ENCODE results near the gene CHRNA7. TPM values are rescaled to one million over a fixed set of nuclear protein-coding genes. Genes with fewer than 3 reads are reported as not detected.

Gene CHRNA7
- total and polyA plus RNA-seq, 12 donors, result 0.44 to 2.7 (median 1.1) TPM; not detected in 1

- no peak for DNase-seq
- TF ChIP-seq, protein P1, sequence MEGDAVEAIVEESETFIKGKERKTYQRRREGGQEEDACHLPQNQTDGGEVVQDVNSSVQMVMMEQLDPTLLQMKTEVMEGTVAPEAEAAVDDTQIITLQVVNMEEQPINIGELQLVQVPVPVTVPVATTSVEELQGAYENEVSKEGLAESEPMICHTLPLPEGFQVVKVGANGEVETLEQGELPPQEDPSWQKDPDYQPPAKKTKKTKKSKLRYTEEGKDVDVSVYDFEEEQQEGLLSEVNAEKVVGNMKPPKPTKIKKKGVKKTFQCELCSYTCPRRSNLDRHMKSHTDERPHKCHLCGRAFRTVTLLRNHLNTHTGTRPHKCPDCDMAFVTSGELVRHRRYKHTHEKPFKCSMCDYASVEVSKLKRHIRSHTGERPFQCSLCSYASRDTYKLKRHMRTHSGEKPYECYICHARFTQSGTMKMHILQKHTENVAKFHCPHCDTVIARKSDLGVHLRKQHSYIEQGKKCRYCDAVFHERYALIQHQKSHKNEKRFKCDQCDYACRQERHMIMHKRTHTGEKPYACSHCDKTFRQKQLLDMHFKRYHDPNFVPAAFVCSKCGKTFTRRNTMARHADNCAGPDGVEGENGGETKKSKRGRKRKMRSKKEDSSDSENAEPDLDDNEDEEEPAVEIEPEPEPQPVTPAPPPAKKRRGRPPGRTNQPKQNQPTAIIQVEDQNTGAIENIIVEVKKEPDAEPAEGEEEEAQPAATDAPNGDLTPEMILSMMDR (IDR thresholded peaks at IDR 0.05), result no peak
- Histone ChIP-seq H3K27ac (no peak overlapping the region), H3K27me3 (peaks cover 0 to 7% (median 0%) of the 10 kb centered on the region in 7 donors), H3K9me3 (no peaks in the 10 kb centered on the region), H3K36me3 (no peaks in the 10 kb centered on the region), H3K4me3 (no peak overlapping the region), H3K4me1 (no peaks in the 10 kb centered on the region)
- intact Hi-C loops (cut with DNase I), result no loop called here
- WGBS, 2 donors, result 87 to 92% methylated on average over 2 of the region's 2 CpGs
- no peak for ATAC-seq
Observed at GRCh38 chr15:32003558-32003957, 26.8 kb upstream of the CHRNA7 start.

- intact Hi-C loops (cut with DNase I), result no loop called here
- no peaks in the 10 kb centered on the region for H3K36me3 ChIP-seq
- DNase-seq (no peak), ATAC-seq (no peak)
- TF ChIP-seq, protein P1 (IDR thresholded peaks at IDR 0.05), result no peak
- H3K4me1 ChIP-seq, result no peaks in the 10 kb centered on the region
- 70 to 71% methylated on average over 2 of the region's 2 CpGs for WGBS, 2 donors
- H3K27ac ChIP-seq, result no peak overlapping the region
- H3K27me3 ChIP-seq, result peaks cover 0 to 5% (median 0%) of the 10 kb centered on the region in 7 donors
- no peak overlapping the region for H3K4me3 ChIP-seq
- H3K9me3 ChIP-seq, result no peaks in the 10 kb centered on the region
Observed at GRCh38 chr15:32004249-32004648, 26.1 kb upstream of the CHRNA7 start.

DNA sequence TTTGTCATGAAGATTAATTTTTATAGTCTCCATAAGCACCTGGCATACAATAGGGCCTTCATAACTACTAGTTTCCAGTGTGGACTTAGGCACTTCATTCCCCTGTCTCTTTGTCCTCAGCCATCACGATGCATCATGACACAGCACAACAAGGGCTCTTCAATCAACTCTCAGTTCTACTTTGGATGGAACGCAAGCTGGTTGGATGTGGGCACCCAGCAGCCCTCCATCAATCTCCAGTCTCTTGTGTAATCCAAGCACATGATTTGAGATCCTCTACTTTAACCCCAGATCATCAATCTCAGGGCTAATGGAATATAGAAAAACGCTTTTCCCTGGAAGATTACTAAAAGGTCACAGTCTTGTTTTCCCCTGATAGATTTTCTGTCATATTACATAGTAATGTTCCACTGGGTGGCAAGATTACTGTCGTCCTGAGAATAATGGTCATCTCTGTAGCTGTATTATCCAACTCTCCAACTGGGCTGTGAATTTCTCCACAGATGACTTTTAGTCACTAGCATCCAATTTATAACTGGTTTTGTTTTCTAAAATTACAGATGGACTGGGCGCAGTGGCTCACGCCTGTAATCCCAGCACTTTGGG lies 22.9 kb upstream of the CHRNA7 start:
- H3K4me1 ChIP-seq, result no peaks in the 10 kb centered on the region
- H3K36me3 ChIP-seq, result no peaks in the 10 kb centered on the region
- ATAC-seq, result no peak
- TF ChIP-seq, protein P1 (IDR thresholded peaks at IDR 0.05), result no peak
- no peaks in the 10 kb centered on the region for H3K9me3 ChIP-seq
- no peak overlapping the region for H3K4me3 ChIP-seq
- intact Hi-C loops (cut with DNase I), result no loop called here
- peaks cover 0 to 5% (median 0%) of the 10 kb centered on the region in 7 donors for H3K27me3 ChIP-seq
- 84 to 85% methylated on average over 6 of the region's 6 CpGs for whole genome bisulfite sequencing, 2 donors
- no peak for DNase-seq
- H3K27ac ChIP-seq, result no peak overlapping the region

GRCh38 chr15:32014953-32015352 lies 15.4 kb upstream of the CHRNA7 start:
- Histone ChIP-seq H3K9me3 (no peaks in the 10 kb centered on the region), H3K27me3 (peaks cover 0 to 12% (median 5%) of the 10 kb centered on the region in 7 donors), H3K27ac (no peak overlapping the region), H3K36me3 (no peaks in the 10 kb centered on the region), H3K4me3 (no peak overlapping the region), H3K4me1 (no peaks in the 10 kb centered on the region)
- no peak for ATAC-seq
- WGBS, 2 donors, result 91 to 93% methylated on average over 1 of the region's 1 CpG
- no peak for DNase-seq
- intact Hi-C loops (cut with DNase I), result no loop called here
- TF ChIP-seq, protein P1 (IDR thresholded peaks at IDR 0.05), result no peak
